ENCODE measurements around the gene FLOT1.
"Not testable (repeated sequence)": the region's sequence is repeated elsewhere in the genome, so short reads cannot be mapped to it uniquely, and the experiment has no call there.

The FLOT1 gene

GRCh38 chr6:30756405-30757003 is 14.0 kb upstream of the FLOT1 start:
- not testable (repeated sequence) for H2AFZ ChIP-seq (ENCODE audit: low read length, unreplicated experiment); H3K27me3 ChIP-seq (ENCODE audit: insufficient read depth, low read length); H3K27ac ChIP-seq (ENCODE audit: low read depth, low read length); H3K79me2 ChIP-seq (ENCODE audit: control insufficient read depth, insufficient read depth, low read length, unreplicated experiment); H3K36me3 ChIP-seq (ENCODE audit: insufficient read depth, low read length); H3K4me3 ChIP-seq (ENCODE audit: low read depth, low read length)
- H3K4me1 ChIP-seq (ENCODE audit: control insufficient read depth, insufficient read depth, low read length, unreplicated experiment): peaks cover 70% of the 10 kb centered on the region

- Histone ChIP-seq H3K36me3 (ENCODE audit: insufficient read depth, low read length) (no peaks in the 10 kb centered on the region), H3K27ac (ENCODE audit: low read depth, low read length) (peak overlapping the region; percentile 100), H3K4me3 (ENCODE audit: low read depth, low read length) (no peak overlapping the region), H3K27me3 (ENCODE audit: insufficient read depth, low read length) (no peaks in the 10 kb centered on the region), H3K4me1 (ENCODE audit: control insufficient read depth, insufficient read depth, low read length, unreplicated experiment) (peaks cover 70% of the 10 kb centered on the region), H3K79me2 (ENCODE audit: control insufficient read depth, insufficient read depth, low read length, unreplicated experiment) (no peaks in the 10 kb centered on the region), H2AFZ (ENCODE audit: low read length, unreplicated experiment) (no peak overlapping the region)
Measured at GRCh38 chr6:30754631-30755030, 12.1 kb upstream of the FLOT1 start.

GRCh38 chr6:30752157-30752927 is 9.9 kb upstream of the FLOT1 start:
- H3K27ac ChIP-seq (ENCODE audit: low read depth, low read length): peak overlapping the region; percentile 100
- no peaks in the 10 kb centered on the region for H3K27me3 ChIP-seq (ENCODE audit: insufficient read depth, low read length)
- H3K4me1 ChIP-seq (ENCODE audit: control insufficient read depth, insufficient read depth, low read length, unreplicated experiment): peaks cover 76% of the 10 kb centered on the region
- no peaks in the 10 kb centered on the region for H3K36me3 ChIP-seq (ENCODE audit: insufficient read depth, low read length)
- no peaks in the 10 kb centered on the region for H3K79me2 ChIP-seq (ENCODE audit: control insufficient read depth, insufficient read depth, low read length, unreplicated experiment)
- no peak overlapping the region for H2AFZ ChIP-seq (ENCODE audit: low read length, unreplicated experiment)
- peak overlapping the region; percentile 55 for H3K4me3 ChIP-seq (ENCODE audit: low read depth, low read length)

GRCh38 chr6:30750379-30750668 is 7.8 kb upstream of the FLOT1 start:
- H3K36me3 ChIP-seq (ENCODE audit: insufficient read depth, low read length): no peaks in the 10 kb centered on the region
- no peaks in the 10 kb centered on the region for H3K79me2 ChIP-seq (ENCODE audit: control insufficient read depth, insufficient read depth, low read length, unreplicated experiment)
- no peaks in the 10 kb centered on the region for H3K27me3 ChIP-seq (ENCODE audit: insufficient read depth, low read length)
- H2AFZ ChIP-seq (ENCODE audit: low read length, unreplicated experiment): no peak overlapping the region
- H3K4me1 ChIP-seq (ENCODE audit: control insufficient read depth, insufficient read depth, low read length, unreplicated experiment): peaks cover 74% of the 10 kb centered on the region
- H3K27ac ChIP-seq (ENCODE audit: low read depth, low read length): peak overlapping the region; percentile 100
- H3K4me3 ChIP-seq (ENCODE audit: low read depth, low read length): no peak overlapping the region

- no peaks in the 10 kb centered on the region for H3K36me3 ChIP-seq (ENCODE audit: insufficient read depth, low read length)
- H3K4me1 ChIP-seq (ENCODE audit: control insufficient read depth, insufficient read depth, low read length, unreplicated experiment): peaks cover 68% of the 10 kb centered on the region
- H2AFZ ChIP-seq (ENCODE audit: low read length, unreplicated experiment): peak overlapping the region; percentile 72
- H3K27me3 ChIP-seq (ENCODE audit: insufficient read depth, low read length): no peaks in the 10 kb centered on the region
- peak overlapping the region; percentile 100 for H3K27ac ChIP-seq (ENCODE audit: low read depth, low read length)
- H3K4me3 ChIP-seq (ENCODE audit: low read depth, low read length): no peak overlapping the region
- H3K79me2 ChIP-seq (ENCODE audit: control insufficient read depth, insufficient read depth, low read length, unreplicated experiment): no peaks in the 10 kb centered on the region
Measured at GRCh38 chr6:30749554-30750378, 7.3 kb upstream of the FLOT1 start.

GRCh38 chr6:30748851-30749540 is 6.5 kb upstream of the FLOT1 start:
- H3K4me3 ChIP-seq (ENCODE audit: low read depth, low read length): no peak overlapping the region
- no peaks in the 10 kb centered on the region for H3K27me3 ChIP-seq (ENCODE audit: insufficient read depth, low read length)
- H2AFZ ChIP-seq (ENCODE audit: low read length, unreplicated experiment): peak overlapping the region; percentile 72
- H3K79me2 ChIP-seq (ENCODE audit: control insufficient read depth, insufficient read depth, low read length, unreplicated experiment): peaks cover 3% of the 10 kb centered on the region
- H3K4me1 ChIP-seq (ENCODE audit: control insufficient read depth, insufficient read depth, low read length, unreplicated experiment): peaks cover 60% of the 10 kb centered on the region
- H3K36me3 ChIP-seq (ENCODE audit: insufficient read depth, low read length): peaks cover 1% of the 10 kb centered on the region; the same call in 1 of the 2 replicates
- peak overlapping the region; percentile 100 for H3K27ac ChIP-seq (ENCODE audit: low read depth, low read length)

GRCh38 chr6:30747902-30748769 is 5.6 kb upstream of the FLOT1 start:
- peaks cover 10% of the 10 kb centered on the region; the same call in 1 of the 2 replicates for H3K36me3 ChIP-seq (ENCODE audit: insufficient read depth, low read length)
- H3K4me3 ChIP-seq (ENCODE audit: low read depth, low read length): no peak overlapping the region
- peaks cover 53% of the 10 kb centered on the region for H3K4me1 ChIP-seq (ENCODE audit: control insufficient read depth, insufficient read depth, low read length, unreplicated experiment)
- H2AFZ ChIP-seq (ENCODE audit: low read length, unreplicated experiment): peak overlapping the region; percentile 72
- peak overlapping the region; percentile 100 for H3K27ac ChIP-seq (ENCODE audit: low read depth, low read length)
- no peaks in the 10 kb centered on the region for H3K27me3 ChIP-seq (ENCODE audit: insufficient read depth, low read length)
- H3K79me2 ChIP-seq (ENCODE audit: control insufficient read depth, insufficient read depth, low read length, unreplicated experiment): peaks cover 12% of the 10 kb centered on the region

- H3K36me3 ChIP-seq (ENCODE audit: insufficient read depth, low read length): peaks cover 13% of the 10 kb centered on the region; the same call in 1 of the 2 replicates
- no peak overlapping the region for H2AFZ ChIP-seq (ENCODE audit: low read length, unreplicated experiment)
- no peaks in the 10 kb centered on the region for H3K27me3 ChIP-seq (ENCODE audit: insufficient read depth, low read length)
- H3K79me2 ChIP-seq (ENCODE audit: control insufficient read depth, insufficient read depth, low read length, unreplicated experiment): peaks cover 15% of the 10 kb centered on the region
- peaks cover 46% of the 10 kb centered on the region for H3K4me1 ChIP-seq (ENCODE audit: control insufficient read depth, insufficient read depth, low read length, unreplicated experiment)
- peak overlapping the region; percentile 100 for H3K27ac ChIP-seq (ENCODE audit: low read depth, low read length)
- no peak overlapping the region for H3K4me3 ChIP-seq (ENCODE audit: low read depth, low read length)
Measured at GRCh38 chr6:30747300-30747687, 4.8 kb upstream of the FLOT1 start.

GRCh38 chr6:30744054-30744805 is 1.7 kb upstream of the FLOT1 start, which contains the start of gene IER3:
TSS of gene IER3 (minus strand) at chr6:30744547. CDS start at chr6:30744518, 29 bp downstream.
- Histone ChIP-seq H3K79me2 (ENCODE audit: control insufficient read depth, insufficient read depth, low read length, unreplicated experiment) (peaks cover 32% of the 10 kb centered on the region), H3K36me3 (ENCODE audit: insufficient read depth, low read length) (peaks cover 13% of the 10 kb centered on the region; the same call in 1 of the 2 replicates), H3K4me1 (ENCODE audit: control insufficient read depth, insufficient read depth, low read length, unreplicated experiment) (peaks cover 41% of the 10 kb centered on the region), H3K27me3 (ENCODE audit: insufficient read depth, low read length) (no peaks in the 10 kb centered on the region), H2AFZ (ENCODE audit: low read length, unreplicated experiment) (no peak within 1 kb of the TSS), H3K27ac (ENCODE audit: low read depth, low read length) (peak within 1 kb of the TSS; percentile 95), H3K4me3 (ENCODE audit: low read depth, low read length) (peak within 1 kb of the TSS; percentile 92)
